Activated T-cell treated with anti-CD3 and anti-CD28 coated beads for 4 hours (primary cell): ENCODE measurements around the gene FARSA.
"Not testable (repeated sequence)": the region's sequence is repeated elsewhere in the genome, so short reads cannot be mapped to it uniquely, and the experiment has no call there.

Experiments used
- DNase-seq: peaks from one replicate; pipeline ENCODE4 v3.0.0-alpha.2; 2020

The FARSA gene

DNA sequence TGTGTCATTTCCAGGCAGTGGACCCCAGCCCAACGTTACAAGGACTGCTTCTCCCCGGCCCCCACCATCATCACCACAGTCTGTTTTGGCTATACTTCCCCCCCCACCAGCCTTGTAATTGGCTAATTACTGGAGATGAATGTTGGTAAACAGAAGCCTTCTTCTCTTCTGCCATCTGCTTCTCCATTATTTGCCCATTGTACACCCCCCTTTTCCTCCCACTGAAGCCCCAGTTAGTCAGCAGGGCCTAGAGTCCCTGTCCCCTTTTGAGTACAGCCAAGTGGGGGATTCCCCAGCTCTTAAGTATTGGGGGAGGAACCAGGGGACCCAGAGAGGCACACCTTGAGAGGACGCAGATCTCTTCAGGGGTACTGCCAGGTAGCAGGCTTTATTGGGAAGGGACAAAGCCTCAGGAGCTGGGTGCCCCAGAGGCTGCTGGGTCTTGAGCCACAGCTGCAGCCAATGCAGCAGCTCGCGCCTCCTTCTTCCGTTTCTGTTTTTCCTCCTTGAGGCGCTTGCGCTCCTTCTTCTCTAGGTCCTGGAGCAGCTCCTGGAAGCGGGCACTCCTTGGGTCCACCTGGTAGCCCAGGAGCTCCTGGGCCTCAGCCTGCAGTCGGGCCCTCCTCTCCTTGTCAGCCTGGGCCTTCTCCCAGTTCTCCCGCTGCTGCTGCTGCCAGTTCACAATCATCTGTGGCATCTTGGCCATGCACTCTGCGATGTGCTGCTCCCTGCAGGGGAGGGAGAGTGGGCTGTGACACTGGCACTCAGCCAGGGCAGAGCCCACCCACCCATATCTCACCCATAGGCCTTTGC, 20.5 kb upstream of the FARSA start:
- DNase-seq = no peak

DNA sequence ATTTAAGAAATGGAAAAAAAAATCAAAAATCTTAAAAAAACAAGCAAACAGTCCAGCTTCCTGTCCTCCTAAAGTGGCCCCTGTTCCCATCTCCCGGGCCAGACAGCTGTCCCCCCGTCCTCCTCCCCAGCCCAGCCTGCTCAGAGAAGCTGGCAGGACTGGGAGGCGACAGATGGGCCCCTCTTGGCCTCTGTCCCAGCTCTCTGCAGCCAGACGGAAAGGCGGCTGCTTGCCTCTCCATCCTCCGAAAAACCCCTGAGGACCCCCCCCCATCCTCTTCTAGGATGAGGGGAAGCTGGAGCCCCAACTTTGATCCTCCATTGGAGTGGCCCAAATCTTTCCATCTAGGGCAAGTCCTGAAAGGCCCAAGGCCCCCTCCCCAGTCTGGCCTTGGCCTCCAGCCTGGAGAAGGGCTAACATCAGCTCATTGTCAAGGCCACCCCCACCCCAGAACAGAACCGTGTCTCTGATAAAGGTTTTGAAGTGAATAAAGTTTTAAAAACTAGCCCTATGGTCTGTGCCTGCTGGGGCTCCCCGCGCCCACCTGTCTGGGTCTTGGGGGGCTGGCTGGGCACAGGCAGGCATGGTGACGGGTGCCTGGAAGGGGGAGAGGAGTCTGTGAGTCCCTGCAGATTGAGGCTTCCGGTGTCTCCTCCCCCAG, 19.8 kb upstream of the FARSA start:
- DNase-seq = no peak

DNA sequence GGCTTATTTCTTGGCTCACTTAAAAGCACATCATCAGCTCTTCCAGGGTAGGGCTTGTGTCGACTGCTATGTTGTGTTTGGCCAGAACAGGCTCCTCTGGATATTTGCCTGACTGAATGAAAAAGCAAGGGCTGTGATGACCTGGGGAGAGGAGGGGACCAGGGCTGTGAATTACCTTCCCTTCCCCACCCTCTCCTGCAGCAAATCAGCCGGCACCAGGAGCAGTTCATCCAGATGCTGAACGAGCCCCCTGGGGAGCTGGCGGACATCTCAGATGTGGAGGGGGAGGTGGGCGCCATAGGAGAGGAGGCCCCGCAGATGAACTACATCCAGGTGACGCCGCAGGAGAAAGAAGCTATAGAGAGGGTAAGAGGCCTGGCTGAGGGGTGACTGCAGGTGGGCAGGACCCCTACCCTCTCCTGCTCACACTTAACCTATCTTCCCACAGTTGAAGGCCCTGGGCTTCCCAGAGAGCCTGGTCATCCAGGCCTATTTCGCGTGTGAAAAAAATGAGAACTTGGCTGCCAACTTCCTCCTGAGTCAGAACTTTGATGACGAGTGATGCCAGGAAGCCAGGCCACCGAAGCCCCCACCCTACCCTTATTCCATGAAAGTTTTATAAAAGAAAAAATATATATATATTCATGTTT, 19.1 kb upstream of the FARSA start:
- no peak for DNase-seq

DNA sequence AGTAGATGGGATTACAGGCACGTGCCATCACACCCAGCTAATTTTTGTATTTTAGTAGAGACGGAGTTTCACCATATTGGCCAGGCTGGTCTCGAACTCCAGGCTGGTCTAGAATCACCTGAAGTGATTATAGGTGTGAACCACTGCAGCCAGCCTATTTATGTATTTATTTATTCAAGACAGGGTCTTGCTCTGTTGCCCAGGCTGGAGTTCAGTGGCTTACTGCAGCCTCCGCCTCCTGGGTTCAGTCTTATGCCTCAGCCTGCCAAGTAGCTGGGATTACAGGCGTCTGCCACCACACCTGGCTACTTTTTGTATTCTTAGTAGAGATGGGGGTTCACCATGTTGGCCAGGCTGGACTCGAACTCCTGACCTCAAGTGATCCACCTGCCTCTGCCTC, 18.5 kb upstream of the FARSA start:
- not testable (repeated sequence) for DNase-seq

DNA sequence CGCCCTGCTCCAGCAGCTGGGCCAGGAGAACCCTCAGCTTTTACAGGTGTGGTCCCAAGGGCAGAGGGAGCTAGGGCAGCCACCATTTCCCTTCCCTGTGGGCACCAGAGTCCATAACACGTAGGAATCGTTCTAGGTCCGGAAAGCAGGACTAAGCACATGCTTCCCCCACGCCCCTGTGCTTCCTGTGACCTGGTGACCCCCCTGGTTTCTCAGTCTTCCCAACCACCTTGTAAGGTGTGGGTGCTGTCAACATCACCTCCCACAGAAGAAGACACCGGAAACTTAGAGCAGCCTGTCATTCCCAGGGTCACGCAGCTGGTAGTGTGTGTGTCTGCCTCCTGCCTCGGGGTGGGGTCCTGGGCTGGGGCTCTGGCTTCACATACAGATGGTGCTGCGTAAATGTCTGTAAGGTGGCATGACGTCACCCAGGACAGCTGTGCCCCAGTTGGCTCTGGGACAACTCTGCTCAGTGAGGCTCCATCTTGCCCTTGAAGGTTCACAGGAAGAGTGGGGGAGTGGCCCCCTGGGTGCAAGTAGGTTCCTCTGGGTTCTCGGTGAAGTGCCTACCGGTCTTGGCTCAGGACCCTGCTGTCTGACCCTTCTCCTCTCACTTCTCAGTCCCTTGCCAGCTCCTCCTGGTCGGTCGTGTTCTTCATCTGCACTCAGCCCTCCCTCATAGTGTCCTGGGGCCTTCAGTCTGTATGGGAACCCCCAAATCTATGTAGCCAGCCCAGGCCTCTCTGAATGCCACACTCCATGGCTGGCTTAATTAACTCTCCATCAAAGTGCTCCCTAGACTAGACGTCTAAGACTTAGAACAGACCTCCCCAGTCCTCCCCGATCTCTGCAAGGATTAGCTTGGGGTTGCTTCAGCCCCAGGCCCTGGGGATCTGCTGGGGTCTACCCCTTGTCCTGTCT, 16.1 kb upstream of the FARSA start:
- no peak for DNase-seq

DNA sequence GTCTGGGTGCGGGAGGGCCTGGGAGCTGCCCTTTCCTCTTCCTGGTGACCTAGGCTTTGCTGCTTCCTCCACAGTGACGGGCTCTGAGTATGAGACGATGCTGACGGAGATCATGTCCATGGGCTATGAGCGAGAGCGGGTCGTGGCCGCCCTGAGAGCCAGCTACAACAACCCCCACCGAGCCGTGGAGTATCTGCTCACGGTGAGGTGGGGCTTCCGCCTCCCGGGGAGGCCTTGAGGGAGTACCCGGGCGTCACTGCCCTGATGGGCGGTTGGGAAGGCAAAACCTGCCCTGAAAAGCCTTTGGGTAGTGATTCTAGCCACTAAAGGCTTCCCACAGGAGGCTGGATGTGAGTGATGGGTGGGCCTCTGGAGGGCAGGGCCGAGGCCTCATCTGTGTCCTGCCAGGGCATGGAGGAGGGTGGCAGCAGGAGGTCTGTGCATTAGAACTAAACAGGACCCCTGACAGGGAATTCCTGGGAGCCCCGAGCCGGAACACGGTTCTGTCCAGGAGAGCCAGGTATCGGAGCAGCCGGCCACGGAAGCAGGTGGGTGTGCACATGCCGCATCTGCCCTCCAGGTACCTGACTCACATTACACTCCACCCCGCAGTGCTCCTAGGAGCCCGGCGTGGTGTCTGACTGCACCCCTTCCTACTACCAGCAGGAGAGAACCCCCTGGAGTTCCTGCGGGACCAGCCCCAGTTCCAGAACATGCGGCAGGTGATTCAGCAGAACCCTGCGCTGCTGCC, 15.3 kb upstream of the FARSA start:
- DNase-seq = no peak

DNA sequence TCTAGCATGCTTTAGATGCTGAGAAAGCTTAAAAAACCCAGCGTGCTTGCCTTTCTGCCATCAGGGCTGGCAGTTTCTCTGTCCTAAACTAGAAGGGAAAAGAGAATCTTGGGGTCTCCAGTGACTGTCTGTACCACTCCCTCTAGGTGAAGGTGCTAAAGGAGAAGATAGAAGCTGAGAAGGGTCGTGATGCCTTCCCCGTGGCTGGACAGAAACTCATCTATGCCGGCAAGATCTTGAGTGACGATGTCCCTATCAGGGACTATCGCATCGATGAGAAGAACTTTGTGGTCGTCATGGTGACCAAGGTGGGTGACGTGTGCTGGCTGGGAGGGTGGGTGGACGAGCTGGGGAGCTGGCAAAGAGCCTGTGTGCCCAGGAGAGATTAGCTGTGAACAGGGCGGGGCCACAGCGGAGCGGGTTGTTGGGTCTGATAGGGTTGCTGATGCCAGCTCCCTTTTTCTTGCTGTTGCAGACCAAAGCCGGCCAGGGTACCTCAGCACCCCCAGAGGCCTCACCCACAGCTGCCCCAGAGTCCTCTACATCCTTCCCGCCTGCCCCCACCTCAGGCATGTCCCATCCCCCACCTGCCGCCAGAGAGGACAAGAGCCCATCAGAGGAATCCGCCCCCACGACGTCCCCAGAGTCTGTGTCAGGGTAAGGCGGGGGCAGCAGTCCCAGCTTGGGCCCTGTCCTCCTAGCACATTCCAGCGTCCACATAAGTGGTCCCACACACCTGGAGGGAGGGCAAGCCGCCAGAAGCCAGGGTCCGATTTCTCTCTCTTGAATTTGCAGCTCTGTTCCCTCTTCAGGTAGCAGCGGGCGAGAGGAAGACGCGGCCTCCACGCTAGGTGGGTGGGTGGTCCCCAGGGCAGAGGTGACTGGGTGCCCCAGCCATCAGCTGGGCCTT, 14.4 kb upstream of the FARSA start:
- no peak for DNase-seq

DNA sequence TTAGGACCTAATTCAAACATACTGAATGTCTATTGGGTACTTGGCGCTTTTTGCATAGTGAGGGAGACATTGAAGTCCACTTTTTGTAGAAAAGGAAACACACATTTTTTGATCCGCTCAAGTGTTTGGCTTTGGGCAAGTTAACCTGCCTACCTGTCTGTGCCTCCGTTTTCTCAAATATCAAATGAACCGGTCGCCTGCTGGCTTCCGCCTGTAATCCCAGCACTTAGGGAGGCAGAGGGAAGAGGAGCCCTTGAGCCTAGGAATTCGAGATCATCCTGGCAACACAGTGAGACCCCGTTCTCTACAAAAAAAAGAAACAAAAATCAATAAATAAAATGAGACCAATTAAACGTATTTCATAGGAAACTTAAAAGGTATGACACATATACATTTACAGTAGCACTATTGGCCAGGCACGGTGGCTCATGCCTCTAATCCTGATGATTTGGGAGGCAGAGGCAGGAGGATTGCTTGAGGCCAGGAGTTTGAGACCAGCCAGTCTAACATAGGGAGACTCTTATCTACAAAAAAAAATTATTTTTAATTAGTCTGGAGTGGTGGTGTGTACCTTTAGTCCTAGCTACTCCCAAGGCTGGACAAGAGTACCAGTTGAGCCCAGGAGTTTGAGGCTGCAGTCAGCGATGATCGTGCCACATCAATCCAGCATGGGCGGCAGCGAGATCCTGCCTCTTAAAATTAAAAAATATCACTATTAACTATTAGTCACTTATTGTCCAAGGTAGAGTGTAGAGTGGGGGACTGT, 13.4 kb upstream of the FARSA start:
- no peak for DNase-seq

DNA sequence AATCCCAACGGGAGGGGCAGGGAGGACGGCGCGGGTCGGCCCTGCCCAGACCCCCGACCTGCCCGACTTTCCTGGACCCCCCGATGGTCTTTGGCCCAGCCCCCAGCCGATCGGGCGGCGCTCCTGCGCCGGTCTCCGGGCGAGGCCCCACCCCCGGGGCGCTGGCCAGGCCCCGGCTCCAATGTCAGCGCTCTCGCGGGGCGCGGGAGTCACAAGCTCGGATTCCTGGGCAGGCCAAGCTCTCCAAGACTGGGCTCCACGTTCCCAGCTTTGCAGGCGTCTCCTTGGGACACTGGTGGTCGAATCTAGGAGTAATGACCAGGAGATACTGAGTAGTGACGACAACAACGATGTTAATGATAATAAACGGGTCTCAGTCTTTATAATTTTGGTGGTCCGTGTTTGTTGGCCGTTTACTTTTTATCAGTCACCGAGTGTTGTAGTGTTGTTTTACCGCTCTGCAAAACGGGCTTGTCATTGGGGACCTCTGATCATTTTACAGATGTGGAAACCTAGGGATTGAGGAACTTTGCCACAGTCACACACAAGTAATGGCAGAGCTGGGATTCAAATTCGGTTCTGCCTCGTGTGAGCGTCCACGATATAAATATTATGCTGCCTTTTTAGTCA, 12.7 kb upstream of the FARSA start:
- no peak for DNase-seq

DNA sequence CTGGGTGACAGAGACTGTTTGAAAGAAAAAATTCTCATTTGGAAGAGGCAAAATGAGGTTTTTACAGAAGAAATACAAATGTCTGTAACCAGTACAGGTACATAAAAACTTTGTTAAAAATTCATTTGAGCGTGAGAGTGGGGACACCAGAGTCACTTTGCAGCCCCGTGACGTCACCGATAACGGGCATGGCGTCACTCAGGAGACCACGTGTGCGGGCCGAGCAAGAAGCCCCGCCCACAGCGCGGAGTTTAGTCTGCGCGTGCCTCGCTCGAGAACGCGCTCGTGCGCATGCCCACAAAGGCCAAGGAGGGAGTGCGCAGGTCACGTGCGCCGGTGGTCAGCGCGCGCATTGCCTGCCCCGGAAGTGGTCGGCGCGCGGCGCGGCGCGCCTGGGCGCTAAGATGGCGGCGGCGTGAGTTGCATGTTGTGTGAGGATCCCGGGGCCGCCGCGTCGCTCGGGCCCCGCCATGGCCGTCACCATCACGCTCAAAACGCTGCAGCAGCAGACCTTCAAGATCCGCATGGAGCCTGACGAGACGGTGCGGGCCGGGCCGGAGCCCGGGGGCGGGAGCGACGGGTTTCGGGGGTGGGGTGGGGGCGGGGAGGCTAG, 12.1 kb upstream of the FARSA start, which contains the start of gene RAD23A:
Gene RAD23A (plus strand): TSS at position 384 of the 613 bp plus-strand sequence. CDS start 87 bp downstream, at position 471.
- DNase-seq = peak; percentile 97

DNA sequence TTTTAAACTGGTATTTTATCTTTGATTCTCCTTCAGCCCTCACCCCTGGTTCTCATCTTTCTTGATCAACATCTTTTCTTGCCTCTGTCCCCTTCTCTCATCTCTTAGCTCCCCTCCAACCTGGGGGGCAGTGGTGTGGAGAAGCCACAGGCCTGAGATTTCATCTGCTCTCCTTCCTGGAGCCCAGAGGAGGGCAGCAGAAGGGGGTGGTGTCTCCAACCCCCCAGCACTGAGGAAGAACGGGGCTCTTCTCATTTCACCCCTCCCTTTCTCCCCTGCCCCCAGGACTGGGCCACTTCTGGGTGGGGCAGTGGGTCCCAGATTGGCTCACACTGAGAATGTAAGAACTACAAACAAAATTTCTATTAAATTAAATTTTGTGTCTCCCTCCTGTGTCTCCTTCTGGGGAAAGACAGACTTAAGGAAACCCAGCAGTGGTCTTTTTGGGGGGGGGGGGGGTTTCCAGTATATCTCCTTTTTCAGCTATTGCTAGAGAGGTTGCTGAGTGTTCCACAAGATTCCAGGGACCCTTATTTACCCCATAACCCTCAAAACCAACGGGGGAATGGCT, 10.7 kb upstream of the FARSA start:
- DNase-seq = no peak

DNA sequence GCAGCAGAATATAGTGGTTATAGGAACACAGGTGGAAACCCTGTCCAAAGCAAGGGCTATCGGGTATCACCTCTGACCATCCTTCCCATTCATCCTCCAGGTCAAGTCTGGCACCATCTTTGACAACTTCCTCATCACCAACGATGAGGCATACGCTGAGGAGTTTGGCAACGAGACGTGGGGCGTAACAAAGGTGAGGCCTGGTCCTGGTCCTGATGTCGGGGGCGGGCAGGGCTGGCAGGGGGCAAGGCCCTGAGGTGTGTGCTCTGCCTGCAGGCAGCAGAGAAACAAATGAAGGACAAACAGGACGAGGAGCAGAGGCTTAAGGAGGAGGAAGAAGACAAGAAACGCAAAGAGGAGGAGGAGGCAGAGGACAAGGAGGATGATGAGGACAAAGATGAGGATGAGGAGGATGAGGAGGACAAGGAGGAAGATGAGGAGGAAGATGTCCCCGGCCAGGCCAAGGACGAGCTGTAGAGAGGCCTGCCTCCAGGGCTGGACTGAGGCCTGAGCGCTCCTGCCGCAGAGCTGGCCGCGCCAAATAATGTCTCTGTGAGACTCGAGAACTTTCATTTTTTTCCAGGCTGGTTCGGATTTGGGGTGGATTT, 10.0 kb upstream of the FARSA start:
- no peak for DNase-seq

DNA sequence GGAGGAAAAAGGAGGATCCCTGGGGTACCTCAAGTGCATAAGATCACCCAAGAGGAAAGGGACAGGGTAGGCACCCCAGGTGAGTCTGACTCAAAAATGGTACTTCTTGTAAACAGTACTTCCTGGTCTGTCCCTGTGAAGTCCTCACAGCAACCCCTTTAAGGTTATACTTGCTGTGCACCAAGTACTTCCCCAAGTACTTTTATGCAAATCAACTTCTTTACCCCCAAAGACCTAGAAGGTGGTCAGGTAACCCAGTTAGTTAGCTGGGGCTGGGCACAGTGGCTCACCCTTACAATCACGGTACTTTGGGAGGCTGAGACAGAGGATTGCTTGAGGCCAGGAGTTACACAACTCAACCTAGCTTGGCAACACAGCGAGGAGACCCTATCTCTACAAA, 7.4 kb upstream of the FARSA start:
- DNase-seq = no peak

DNA sequence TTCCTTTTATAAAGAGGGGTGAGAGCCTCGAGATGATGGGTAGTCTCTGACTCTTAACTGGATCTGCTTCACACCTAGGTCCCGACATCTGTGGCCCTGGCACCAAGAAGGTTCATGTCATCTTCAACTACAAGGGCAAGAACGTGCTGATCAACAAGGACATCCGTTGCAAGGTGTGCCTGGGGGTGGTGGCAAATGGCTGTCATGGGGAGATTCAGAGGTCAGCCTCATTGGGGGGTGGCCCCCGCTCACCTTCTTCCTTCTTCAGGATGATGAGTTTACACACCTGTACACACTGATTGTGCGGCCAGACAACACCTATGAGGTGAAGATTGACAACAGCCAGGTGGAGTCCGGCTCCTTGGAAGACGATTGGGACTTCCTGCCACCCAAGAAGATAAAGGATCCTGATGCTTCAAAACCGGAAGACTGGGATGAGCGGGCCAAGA, 6.5 kb upstream of the FARSA start:
- DNase-seq = no peak

DNA sequence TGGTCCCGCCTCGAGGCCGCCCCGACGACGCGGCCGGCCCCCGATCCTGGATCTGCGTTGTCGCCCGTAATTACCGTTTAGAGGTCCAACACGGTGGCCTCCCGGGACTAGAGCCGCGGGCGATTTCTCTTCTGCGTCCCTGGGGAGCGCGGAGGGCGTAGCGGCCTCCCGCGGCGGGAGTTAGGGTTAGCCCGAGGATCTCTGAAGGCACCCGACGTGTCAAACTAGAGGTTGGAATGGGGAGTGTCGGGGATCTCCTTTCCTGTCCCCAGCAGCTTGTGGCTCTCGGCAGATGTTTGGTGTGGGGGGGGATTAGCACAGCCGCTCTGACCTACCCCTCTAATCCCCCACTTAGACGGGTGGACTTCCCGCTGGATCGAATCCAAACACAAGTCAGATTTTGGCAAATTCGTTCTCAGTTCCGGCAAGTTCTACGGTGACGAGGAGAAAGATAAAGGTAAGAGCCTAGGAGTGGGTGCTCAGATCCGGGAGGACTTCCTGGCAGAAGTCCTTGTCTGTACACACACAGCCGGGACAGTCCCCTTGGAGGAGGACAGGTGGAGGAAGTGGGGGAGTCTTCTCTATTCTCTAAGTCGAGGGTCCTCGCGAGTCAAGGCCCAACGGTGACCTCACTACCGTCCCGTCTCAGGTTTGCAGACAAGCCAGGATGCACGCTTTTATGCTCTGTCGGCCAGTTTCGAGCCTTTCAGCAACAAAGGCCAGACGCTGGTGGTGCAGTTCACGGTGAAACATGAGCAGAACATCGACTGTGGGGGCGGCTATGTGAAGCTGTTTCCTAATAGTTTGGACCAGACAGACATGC, 5.5 kb upstream of the FARSA start:
- peak; percentile 26 for DNase-seq

DNA sequence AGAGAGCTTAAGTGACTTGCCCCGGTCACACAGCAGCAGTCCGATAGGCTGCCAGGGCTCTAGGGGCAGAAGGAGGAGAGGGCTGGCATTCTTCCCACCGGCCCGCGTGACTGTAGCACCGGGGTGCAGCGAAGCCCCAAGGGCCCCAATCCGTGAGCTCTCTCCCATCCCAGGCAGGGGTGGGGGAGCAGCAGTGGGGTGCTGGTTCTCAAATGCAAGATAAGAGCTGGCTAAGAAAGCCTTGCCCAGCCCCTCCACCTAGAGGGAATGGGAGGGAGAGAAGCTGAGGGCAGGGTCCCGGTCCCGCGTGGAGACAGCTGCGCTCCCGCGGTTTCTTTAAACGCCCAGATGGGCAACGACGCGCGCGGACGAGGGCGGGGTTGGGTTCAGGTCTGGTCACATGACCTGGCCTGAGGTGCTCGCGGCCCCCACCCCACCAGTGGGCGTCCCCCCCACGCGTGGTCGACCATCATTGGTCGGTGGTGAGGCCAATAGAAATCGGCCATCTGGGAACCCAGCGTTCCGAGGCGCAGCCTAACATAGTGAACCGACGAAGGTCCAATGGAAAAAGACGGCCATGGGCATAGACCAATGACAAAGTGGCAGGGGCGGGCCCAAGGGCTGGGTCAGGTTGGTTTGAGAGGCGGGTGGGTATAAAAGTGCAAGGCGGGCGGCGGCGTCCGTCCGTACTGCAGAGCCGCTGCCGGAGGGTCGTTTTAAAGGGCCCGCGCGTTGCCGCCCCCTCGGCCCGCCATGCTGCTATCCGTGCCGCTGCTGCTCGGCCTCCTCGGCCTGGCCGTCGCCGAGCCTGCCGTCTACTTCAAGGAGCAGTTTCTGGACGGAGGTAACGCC, 4.6 kb upstream of the FARSA start, which contains the start of gene CALR:
Gene CALR (plus strand): TSS at position 683 of the 852 bp plus-strand sequence. CDS start 71 bp downstream, at position 754.
- peak; percentile 98 for DNase-seq
